ENCODE results near the gene EIPR1.

GRCh38 chr2:3205845-3206244, 171.8 kb downstream of the EIPR1 start:
- TF ChIP-seq CTCF (IDR thresholded peaks at IDR 0.05) (no peak), POLR2A (IDR thresholded peaks at IDR 0.05) (no peak)

Measured in ovary (tissue), 3 donors.